Hepatocyte (in vitro differentiated cells): ENCODE data around the gene GPRIN3.

Source experiments
- EZH2 ChIP-seq: fragments of 200-600 bp; sonication (generic); IDR thresholded peaks from 2 replicates; pipeline ENCODE4 v1.6.1; 2016; ENCODE audit warnings: antibody characterized with exemption, mild to moderate bottlenecking, borderline replicate concordance
- EZH2phosphoT487 ChIP-seq: fragments of 200-600 bp; sonication (generic); IDR thresholded peaks from one replicate; pipeline ENCODE4 v1.6.1; 2018; ENCODE audit warnings: antibody characterized with exemption, mild to moderate bottlenecking, low read depth, moderate library complexity; ENCODE audit not compliant: unreplicated experiment, severe bottlenecking
- TF ChIP-seq, protein P1 (sequence below): fragments of 200-600 bp; sonication (generic); IDR thresholded peaks from 2 replicates; pipeline ENCODE4 v1.5.1; 2016; ENCODE audit warnings: antibody characterized with exemption, mild to moderate bottlenecking; ENCODE audit not compliant: poor library complexity

GRCh38 chr4:89277412-89277811 is 30.2 kb downstream of the GPRIN3 start:
- TF ChIP-seq, protein P1, sequence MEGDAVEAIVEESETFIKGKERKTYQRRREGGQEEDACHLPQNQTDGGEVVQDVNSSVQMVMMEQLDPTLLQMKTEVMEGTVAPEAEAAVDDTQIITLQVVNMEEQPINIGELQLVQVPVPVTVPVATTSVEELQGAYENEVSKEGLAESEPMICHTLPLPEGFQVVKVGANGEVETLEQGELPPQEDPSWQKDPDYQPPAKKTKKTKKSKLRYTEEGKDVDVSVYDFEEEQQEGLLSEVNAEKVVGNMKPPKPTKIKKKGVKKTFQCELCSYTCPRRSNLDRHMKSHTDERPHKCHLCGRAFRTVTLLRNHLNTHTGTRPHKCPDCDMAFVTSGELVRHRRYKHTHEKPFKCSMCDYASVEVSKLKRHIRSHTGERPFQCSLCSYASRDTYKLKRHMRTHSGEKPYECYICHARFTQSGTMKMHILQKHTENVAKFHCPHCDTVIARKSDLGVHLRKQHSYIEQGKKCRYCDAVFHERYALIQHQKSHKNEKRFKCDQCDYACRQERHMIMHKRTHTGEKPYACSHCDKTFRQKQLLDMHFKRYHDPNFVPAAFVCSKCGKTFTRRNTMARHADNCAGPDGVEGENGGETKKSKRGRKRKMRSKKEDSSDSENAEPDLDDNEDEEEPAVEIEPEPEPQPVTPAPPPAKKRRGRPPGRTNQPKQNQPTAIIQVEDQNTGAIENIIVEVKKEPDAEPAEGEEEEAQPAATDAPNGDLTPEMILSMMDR: no peak
- no peak for TF ChIP-seq EZH2phosphoT487
- no peak for TF ChIP-seq EZH2
